Neural cell (in vitro differentiated cells): ENCODE measurements around the gene LDLRAD3.
A peak's percentile ranks its signal among the peaks of the same experiment; 100 is the strongest.

Source experiments
- EP300 ChIP-seq: fragments of 450-650 bp; conservative IDR thresholded peaks from 2 replicates; pipeline ENCODE4 v1.6.1; 2014; ENCODE audit warnings: antibody characterized with exemption, mild to moderate bottlenecking, moderate library complexity; ENCODE audit not compliant: poor library complexity, severe bottlenecking
- MXI1 ChIP-seq: fragments of 450-650 bp; conservative IDR thresholded peaks from 2 replicates; pipeline ENCODE4 v1.6.1; 2014; ENCODE audit warnings: antibody characterized with exemption, mild to moderate bottlenecking; ENCODE audit not compliant: poor library complexity, severe bottlenecking
- POLR2AphosphoS5 ChIP-seq: IDR thresholded peaks from 2 replicates; pipeline ENCODE4 v1.6.1; 2012
- RAD21 ChIP-seq: fragments of 450-650 bp; conservative IDR thresholded peaks from 2 replicates; pipeline ENCODE4 v1.6.1; 2014; ENCODE audit warnings: antibody characterized with exemption, mild to moderate bottlenecking, moderate library complexity
- TF ChIP-seq, protein P1 (sequence below): fragments of 450-650 bp; IDR thresholded peaks from 2 replicates; pipeline ENCODE4 v1.5.1; 2014; ENCODE audit warnings: antibody characterized with exemption, mild to moderate bottlenecking, moderate library complexity; ENCODE audit not compliant: poor library complexity, severe bottlenecking
- TF ChIP-seq, protein P2 (sequence below): IDR thresholded peaks from 2 replicates; pipeline ENCODE4 v1.6.1; 2012; ENCODE audit warnings: borderline replicate concordance

DNA sequence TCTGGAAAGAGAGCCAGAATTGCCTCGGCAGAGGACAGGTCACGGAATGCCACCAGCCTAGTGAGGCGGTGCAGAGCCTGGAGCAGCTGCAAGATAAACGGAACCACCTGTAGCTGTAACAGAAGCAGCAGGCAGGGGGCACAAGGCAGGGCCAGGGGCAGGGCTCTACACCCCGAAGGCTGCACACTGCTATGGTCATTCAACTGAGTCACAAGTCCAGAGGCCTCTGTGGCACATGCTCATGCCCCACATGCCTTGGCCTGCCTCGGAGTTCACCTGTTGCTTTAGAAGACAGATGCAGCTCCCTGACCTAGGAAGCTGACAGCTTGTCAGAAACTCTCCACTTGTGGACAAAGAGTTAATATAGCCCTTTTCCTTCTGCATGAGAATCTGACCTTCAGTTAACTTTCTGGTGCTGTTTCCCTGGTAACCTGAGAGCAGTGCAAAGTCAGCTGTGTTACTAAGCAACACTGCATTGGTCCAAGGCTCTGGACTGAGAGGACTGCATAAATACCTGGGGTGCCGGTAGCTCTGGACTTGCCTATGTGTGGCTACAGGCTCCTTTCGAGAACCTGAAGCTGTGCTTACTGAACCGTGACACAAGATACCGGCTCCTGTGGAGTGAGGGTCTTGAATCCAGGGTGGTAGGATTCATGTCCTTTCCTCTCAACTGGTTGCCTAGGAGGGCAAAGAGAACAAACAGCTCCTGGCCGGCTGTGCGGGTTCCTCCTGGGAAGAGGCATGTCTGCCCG lies 334.8 kb downstream of the LDLRAD3 start:
- TF ChIP-seq, protein P1, sequence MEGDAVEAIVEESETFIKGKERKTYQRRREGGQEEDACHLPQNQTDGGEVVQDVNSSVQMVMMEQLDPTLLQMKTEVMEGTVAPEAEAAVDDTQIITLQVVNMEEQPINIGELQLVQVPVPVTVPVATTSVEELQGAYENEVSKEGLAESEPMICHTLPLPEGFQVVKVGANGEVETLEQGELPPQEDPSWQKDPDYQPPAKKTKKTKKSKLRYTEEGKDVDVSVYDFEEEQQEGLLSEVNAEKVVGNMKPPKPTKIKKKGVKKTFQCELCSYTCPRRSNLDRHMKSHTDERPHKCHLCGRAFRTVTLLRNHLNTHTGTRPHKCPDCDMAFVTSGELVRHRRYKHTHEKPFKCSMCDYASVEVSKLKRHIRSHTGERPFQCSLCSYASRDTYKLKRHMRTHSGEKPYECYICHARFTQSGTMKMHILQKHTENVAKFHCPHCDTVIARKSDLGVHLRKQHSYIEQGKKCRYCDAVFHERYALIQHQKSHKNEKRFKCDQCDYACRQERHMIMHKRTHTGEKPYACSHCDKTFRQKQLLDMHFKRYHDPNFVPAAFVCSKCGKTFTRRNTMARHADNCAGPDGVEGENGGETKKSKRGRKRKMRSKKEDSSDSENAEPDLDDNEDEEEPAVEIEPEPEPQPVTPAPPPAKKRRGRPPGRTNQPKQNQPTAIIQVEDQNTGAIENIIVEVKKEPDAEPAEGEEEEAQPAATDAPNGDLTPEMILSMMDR: no peak
- TF ChIP-seq EP300 (no peak), POLR2AphosphoS5 (peak; percentile 48), RAD21 (peak; percentile 28), MXI1 (no peak)
- TF ChIP-seq, protein P2, sequence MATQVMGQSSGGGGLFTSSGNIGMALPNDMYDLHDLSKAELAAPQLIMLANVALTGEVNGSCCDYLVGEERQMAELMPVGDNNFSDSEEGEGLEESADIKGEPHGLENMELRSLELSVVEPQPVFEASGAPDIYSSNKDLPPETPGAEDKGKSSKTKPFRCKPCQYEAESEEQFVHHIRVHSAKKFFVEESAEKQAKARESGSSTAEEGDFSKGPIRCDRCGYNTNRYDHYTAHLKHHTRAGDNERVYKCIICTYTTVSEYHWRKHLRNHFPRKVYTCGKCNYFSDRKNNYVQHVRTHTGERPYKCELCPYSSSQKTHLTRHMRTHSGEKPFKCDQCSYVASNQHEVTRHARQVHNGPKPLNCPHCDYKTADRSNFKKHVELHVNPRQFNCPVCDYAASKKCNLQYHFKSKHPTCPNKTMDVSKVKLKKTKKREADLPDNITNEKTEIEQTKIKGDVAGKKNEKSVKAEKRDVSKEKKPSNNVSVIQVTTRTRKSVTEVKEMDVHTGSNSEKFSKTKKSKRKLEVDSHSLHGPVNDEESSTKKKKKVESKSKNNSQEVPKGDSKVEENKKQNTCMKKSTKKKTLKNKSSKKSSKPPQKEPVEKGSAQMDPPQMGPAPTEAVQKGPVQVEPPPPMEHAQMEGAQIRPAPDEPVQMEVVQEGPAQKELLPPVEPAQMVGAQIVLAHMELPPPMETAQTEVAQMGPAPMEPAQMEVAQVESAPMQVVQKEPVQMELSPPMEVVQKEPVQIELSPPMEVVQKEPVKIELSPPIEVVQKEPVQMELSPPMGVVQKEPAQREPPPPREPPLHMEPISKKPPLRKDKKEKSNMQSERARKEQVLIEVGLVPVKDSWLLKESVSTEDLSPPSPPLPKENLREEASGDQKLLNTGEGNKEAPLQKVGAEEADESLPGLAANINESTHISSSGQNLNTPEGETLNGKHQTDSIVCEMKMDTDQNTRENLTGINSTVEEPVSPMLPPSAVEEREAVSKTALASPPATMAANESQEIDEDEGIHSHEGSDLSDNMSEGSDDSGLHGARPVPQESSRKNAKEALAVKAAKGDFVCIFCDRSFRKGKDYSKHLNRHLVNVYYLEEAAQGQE: no peak
